Caco-2 (cell line): ENCODE data around the gene C1QL1. TPM values are rescaled to one million over a fixed set of nuclear protein-coding genes. Genes with fewer than 3 reads are reported as not detected.

Experiments
- BruUV-seq: library from RNA; stranded (reverse); fragments of 400-500 nt; replicated peaks from 2 replicates; lab custom pipeline; 2021; lab: Mats Ljungman, UMichigan
- CTCF ChIA-PET: fragments of 300-600 bp; sonication (Branson Sonifier 250); formaldehyde crosslinking; loops from one replicate; lab custom pipeline; 2022; ENCODE audit warnings: antibody characterized with exemption; lab: Charles Lee
- POLR2A ChIA-PET: fragments of 300-600 bp; sonication (Branson Sonifier 250); formaldehyde crosslinking; loops from one replicate; lab custom pipeline; 2022; ENCODE audit warnings: antibody characterized with exemption; lab: Charles Lee
- DNase-seq, 2 experiments: peaks; one replicate each; pipeline versions ENCODE4 v3.0.0 to v3.0.0-alpha.2; 2020 to 2022
- H3K27me3 ChIP-seq: replicated peaks from 2 replicates; pipeline ENCODE4 v1.6.0; 2011; ENCODE audit warnings: low read length; ENCODE audit not compliant: control insufficient read depth, insufficient read depth
- H3K36me3 ChIP-seq: 2 replicates; pipeline ENCODE4 v1.5.1; 2011; ENCODE audit warnings: low read length; ENCODE audit not compliant: control insufficient read depth, insufficient read depth
- H3K4me1 ChIP-seq: fragments of 250-450 bp; sonication (Bioruptor Pico); 2 replicates; pipeline ENCODE4 v1.5.1; 2020; ENCODE audit warnings: mild to moderate bottlenecking
- H3K4me3 ChIP-seq: 2 replicates; pipeline ENCODE4 v1.5.1; 2011; ENCODE audit warnings: low read depth, mild to moderate bottlenecking, control low read depth, low read length
- H3K9me3 ChIP-seq: fragments of 250-450 bp; sonication (Bioruptor Pico); 2 replicates; pipeline ENCODE4 v1.5.1; 2020; ENCODE audit warnings: mild to moderate bottlenecking, moderate library complexity
- H3K27ac Mint-ChIP-seq: one replicate; pipeline ENCODE4 v1.8.0; 2022; ENCODE audit warnings: mixed read lengths; ENCODE audit not compliant: unreplicated experiment
- H3K27me3 Mint-ChIP-seq: one replicate; pipeline ENCODE4 v1.8.0; 2022; ENCODE audit warnings: mixed read lengths; ENCODE audit not compliant: insufficient read depth, unreplicated experiment
- H3K36me3 Mint-ChIP-seq: one replicate; pipeline ENCODE4 v1.8.0; 2022; ENCODE audit warnings: mild to moderate bottlenecking, mixed read lengths; ENCODE audit not compliant: insufficient read depth, unreplicated experiment
- H3K4me1 Mint-ChIP-seq: one replicate; pipeline ENCODE4 v1.8.0; 2022; ENCODE audit warnings: low read depth, mixed read lengths; ENCODE audit not compliant: unreplicated experiment
- H3K4me3 Mint-ChIP-seq: one replicate; pipeline ENCODE4 v1.8.0; 2022; ENCODE audit warnings: mild to moderate bottlenecking, moderate library complexity, mixed read lengths; ENCODE audit not compliant: unreplicated experiment
- H3K9me3 Mint-ChIP-seq: one replicate; pipeline ENCODE4 v1.8.0; 2022; ENCODE audit warnings: mixed read lengths; ENCODE audit not compliant: unreplicated experiment
- CTCF ChIP-seq, 2 experiments: fragments of 200-600 bp in 1 of 2; IDR thresholded peaks; 1 replicate in 1 of 2; 2 replicates in 1 of 2; pipeline versions ENCODE4 v1.5.1 to v1.8.0; 2011 to 2022; ENCODE audit warnings: antibody characterized with exemption in 1 of 2, control low read depth in 1 of 2, inconsistent platforms in 1 of 2, low read depth in 1 of 2, low read length in 1 of 2, mild to moderate bottlenecking in 1 of 2, moderate library complexity in 1 of 2; ENCODE audit not compliant: insufficient read depth in 1 of 2, severe bottlenecking in 1 of 2, unreplicated experiment in 1 of 2
- intact Hi-C: fragments of 100-400 bp; cut with micrococcal nuclease; formaldehyde crosslinking; loops from one replicate; pipeline ENCODE4 v1.10.0; 2022; ENCODE audit not compliant: unreplicated experiment
- total RNA-seq: library from RNA; stranded (reverse); gene quantifications from 2 replicates; pipeline ENCODE4 v1.2.3, GENCODE V29; 2022

The C1QL1 gene
- total RNA-seq, 1 experiment from 2014 or later, result 5.2 TPM

GRCh38 chr17:44933824-44934744 lies 34.0 kb downstream of the C1QL1 start:
- CTCF ChIA-PET, result no interaction called here
- Mint-ChIP-seq H3K9me3 (no peaks in the 10 kb centered on the region), H3K27me3 (no peaks in the 10 kb centered on the region), H3K27ac (no peak overlapping the region), H3K36me3 (peaks cover 84% of the 10 kb centered on the region), H3K4me1 (no peaks in the 10 kb centered on the region), H3K4me3 (no peak overlapping the region)
- POLR2A ChIA-PET, result no interaction called here
- Histone ChIP-seq H3K36me3 (peaks cover 4% of the 10 kb centered on the region), H3K4me1 (no peaks in the 10 kb centered on the region), H3K9me3 (no peaks in the 10 kb centered on the region; the same call in 1 of the 2 replicates), H3K4me3 (no peak overlapping the region), H3K27me3 (no peaks in the 10 kb centered on the region)
- DNase-seq, result peak in 1 of 2 experiments; percentile 32
- BruUV-seq, result no TSS peak
- TF ChIP-seq CTCF (IDR thresholded peaks at IDR 0.05; ENCODE audit: insufficient read depth in 1 of 2, low read depth in 1 of 2, low read length in 1 of 2, severe bottlenecking in 1 of 2, unreplicated experiment in 1 of 2), result no peak
- intact Hi-C loops, result no loop called here

GRCh38 chr17:44932787-44933097 lies 35.4 kb downstream of the C1QL1 start:
- intact Hi-C loops, result no loop called here
- H3K9me3 ChIP-seq, result no peaks in the 10 kb centered on the region
- Mint-ChIP-seq H3K4me1 (no peaks in the 10 kb centered on the region), H3K36me3 (peaks cover 83% of the 10 kb centered on the region), H3K27ac (no peak overlapping the region), H3K4me3 (no peak overlapping the region), H3K9me3 (no peaks in the 10 kb centered on the region), H3K27me3 (no peaks in the 10 kb centered on the region)
- no peak for TF ChIP-seq CTCF (IDR thresholded peaks at IDR 0.05; ENCODE audit: insufficient read depth in 1 of 2, low read depth in 1 of 2, low read length in 1 of 2, severe bottlenecking in 1 of 2, unreplicated experiment in 1 of 2)
- no peaks in the 10 kb centered on the region for H3K4me1 ChIP-seq
- no peak overlapping the region for H3K4me3 ChIP-seq
- BruUV-seq, result no TSS peak
- peaks cover 7% of the 10 kb centered on the region for H3K36me3 ChIP-seq
- CTCF ChIA-PET, result no interaction called here
- no peak for DNase-seq
- POLR2A ChIA-PET, result interaction anchor here (0.6 kb wide), 1 partner anchor 42 kb away, joined by 4 read pairs; no protein-coding TSS in a partner anchor
- no peaks in the 10 kb centered on the region for H3K27me3 ChIP-seq

- BruUV-seq, result no TSS peak
- Mint-ChIP-seq H3K27me3 (no peaks in the 10 kb centered on the region), H3K27ac (no peak overlapping the region), H3K36me3 (peaks cover 85% of the 10 kb centered on the region), H3K9me3 (no peaks in the 10 kb centered on the region), H3K4me1 (no peaks in the 10 kb centered on the region), H3K4me3 (no peak overlapping the region)
- ChIA-PET CTCF (interaction anchor here (0.6 kb wide), 1 partner anchor 568 kb away, joined by 5 read pairs; no protein-coding TSS in a partner anchor), POLR2A (interaction anchor here (0.6 kb wide), 1 partner anchor 42 kb away, joined by 4 read pairs; no protein-coding TSS in a partner anchor)
- no peaks in the 10 kb centered on the region for H3K9me3 ChIP-seq
- no peak overlapping the region for H3K4me3 ChIP-seq
- no peak for TF ChIP-seq CTCF (IDR thresholded peaks at IDR 0.05; ENCODE audit: insufficient read depth in 1 of 2, low read depth in 1 of 2, low read length in 1 of 2, severe bottlenecking in 1 of 2, unreplicated experiment in 1 of 2)
- no peaks in the 10 kb centered on the region for H3K4me1 ChIP-seq
- DNase-seq, result no peak
- intact Hi-C loops, result no loop called here
- H3K27me3 ChIP-seq, result no peaks in the 10 kb centered on the region
- H3K36me3 ChIP-seq, result peaks cover 8% of the 10 kb centered on the region
Observed at GRCh38 chr17:44932096-44932786, 35.9 kb downstream of the C1QL1 start.
